NCI-H146 treated with DMSO at 0.1 percent for 48 hours (cell line): ENCODE results near the gene PRKCE.

Source experiments
- DNase-seq: peaks from one replicate; lab custom pipeline; 2025; ENCODE audit not compliant: unreplicated experiment; lab: John Stamatoyannopoulos, UW

Gene PRKCE

DNA sequence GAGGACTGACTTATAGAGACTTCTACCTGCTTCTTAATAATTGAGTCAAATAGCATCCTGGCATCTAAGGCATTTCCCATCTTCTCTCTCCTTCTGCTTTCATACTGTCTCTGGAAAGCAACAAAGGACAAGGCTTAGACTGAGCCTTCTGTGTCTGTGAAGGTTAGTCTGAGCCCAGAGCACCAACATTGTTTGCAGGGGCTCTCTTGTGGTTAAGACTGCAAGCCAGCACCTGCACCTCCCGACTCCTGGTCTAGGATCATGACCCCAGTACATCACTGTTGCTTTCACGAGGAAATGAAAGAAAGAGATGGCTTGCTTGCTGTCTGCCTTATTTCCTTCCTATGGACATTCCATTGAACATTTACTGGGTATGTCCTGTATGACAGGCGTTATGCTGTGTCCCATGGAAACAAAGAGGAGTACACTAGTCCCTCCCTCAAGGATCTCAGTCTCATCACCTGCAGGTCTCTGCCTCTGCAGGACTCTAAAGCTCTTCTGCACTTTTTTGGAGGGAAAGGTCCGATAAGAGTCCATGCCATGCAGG is 330.0 kb downstream of the PRKCE start:
- no peak for DNase-seq

DNA sequence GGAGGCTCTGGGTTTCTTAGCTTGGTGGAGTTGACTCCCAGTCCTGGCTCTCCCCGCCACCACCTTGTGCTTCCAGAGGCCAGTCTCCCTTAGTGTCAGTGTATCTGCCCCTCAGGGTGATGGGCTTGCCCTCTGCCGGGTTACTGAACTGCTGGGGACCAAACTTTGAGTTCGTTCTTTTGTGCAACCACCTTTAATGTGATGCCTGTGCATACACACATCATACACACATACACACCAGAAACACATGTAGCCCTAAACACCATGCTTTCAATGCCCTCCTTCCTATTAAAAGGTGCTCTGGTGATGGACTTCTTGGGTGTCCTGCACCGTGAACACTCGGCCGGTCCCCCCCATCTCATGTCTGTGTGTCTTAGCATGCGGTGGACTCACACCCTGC is 330.6 kb downstream of the PRKCE start:
- no peak for DNase-seq

DNA sequence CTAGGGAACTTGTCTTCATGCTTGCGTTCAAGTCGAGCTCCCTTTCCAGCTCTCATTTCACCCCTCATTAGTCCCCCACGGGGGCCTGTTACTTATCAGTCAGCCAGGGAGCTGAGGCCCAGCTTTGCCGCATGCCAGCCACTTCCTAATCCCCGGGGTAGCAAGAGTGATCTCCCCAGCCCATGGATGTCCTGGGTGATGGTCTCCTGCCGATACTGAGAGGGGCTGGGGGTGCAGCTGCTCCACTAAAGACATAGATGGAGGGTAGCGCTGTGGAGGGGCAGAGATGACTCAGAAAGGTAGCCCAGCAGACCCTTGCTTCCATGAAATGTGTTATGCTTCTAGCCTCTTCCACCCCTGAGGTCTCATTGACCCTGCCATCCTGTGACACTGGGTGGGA is 331.7 kb downstream of the PRKCE start:
- DNase-seq = no peak

DNA sequence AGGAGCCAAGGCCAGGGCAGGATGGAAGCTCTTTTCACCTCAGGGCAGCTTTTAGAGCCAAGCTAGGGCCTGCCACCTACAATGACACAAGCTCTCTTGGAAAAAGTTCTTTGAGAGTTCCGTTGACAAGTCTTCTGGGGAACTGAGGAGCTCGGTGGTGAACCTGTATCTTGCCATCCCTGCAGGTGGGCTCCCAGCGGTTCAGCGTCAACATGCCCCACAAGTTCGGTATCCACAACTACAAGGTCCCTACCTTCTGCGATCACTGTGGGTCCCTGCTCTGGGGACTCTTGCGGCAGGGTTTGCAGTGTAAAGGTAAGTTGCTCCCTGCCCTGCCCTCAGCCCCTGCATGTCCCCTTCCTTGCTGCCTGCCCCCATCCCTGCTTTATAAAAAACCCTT is 332.9 kb downstream of the PRKCE start:
- no peak for DNase-seq

GRCh38 chr2:45984896-45985473 is 333.5 kb downstream of the PRKCE start:
- no peak for DNase-seq

DNA sequence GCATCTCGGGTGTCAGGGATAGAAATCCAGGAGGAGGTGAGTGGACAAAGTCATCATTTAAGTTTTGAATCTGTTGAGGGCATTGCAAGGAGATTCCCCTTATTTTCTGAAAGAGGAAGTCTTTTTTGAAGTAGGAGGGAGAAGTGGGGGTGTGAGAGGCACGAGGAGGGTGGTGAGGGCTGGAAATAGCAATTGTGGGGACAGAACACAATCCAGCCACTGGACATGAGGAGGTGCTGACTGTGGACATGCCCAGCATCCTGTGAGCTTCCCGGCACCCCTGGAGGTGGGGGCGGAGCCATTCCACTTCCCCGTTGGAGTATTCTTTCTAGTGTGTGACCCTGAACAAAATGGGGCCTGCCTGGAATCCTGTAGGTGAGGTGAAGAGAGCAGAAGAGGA is 335.0 kb downstream of the PRKCE start:
- DNase-seq = no peak

DNA sequence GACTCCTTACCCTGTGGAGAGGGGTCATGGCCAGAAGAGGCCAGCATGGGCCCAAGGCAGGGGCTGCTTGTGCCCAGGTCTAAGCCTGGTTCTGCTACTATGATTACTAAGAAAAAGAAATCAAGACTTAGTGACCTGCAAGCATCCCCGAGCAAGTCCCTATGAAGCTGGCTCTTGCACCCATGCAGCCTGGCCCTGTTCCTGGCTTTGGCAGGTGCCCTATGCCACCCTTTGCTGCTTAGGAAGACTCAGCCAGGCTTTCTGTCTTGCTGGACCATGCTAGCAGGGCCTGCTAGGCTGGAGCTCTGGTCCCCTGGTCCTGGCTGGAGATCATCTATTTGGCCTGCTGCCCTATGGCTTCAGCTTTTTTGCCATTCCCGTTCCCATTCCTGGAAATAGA is 336.4 kb downstream of the PRKCE start:
- no peak for DNase-seq

DNA sequence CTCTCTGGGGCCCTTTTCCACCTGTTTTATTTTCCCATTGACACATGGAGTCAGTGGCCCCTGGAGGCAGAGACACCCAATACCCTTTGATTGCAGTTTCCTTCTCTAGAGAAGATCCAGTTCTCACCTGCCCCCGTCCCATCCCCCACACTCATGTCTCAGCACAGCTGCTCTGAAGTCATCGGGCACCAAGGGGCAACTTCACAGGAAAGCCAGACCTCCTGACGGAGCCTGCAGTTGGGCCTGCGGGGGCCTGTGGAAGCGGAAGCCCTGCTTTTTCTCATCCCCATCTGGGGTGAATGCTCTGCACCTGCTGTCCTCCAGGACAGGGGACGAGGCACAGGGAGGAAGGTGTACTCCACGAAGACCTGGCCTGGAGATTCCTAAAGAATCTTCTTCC is 337.4 kb downstream of the PRKCE start:
- no peak for DNase-seq

DNA sequence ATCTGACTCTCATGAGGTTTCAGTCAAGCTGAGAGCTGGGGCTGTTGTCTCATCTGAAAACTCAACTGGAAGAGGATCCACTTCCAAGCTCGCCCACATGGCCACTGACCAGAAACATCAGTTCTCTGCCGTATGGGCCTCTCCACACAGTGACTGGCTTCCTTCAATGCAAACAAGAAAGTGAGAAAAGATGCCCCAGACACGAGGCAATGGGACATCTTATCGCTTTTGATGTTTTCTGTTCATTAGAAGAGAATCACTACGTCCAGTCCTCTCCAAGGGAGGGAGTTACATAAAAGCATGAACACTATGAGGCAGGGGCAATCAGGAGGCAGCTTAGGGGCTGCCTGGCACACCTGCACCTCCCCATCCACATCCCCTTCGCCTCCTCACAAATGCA is 338.7 kb downstream of the PRKCE start:
- no peak for DNase-seq

DNA sequence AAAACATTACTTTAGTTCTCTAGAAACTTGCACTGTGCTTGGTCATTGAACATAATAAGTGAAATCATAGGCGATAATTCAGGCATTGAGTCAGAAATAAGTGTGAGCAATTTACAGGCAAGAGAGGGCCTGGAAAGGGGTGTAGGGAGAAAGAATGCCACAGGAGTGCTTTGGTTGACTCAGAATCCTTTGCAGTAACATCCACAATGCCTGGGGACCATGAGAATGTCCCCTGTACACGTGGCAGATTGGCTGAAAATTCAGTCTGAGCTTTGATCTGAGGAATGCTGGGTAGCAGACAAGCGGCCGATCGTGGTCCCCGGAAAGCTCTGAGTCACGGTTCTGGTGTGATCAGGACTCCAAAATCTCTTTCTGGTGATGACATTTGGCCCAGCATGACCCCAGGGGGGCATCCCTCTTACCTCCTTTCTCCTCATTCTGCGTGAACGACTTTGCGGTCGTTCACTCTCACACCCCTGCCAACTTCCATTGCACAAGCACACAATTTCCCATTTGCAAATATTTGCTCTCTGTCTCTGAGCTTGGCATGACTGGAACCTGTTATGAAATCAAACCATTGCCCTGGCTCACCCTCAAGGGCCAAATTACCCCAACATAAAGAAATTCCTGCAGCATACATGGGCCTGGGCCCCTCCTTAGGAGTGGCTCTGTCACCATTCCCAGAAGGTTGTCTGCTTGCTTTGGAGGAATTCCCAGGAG is 340.7 kb downstream of the PRKCE start:
- DNase-seq = no peak

DNA sequence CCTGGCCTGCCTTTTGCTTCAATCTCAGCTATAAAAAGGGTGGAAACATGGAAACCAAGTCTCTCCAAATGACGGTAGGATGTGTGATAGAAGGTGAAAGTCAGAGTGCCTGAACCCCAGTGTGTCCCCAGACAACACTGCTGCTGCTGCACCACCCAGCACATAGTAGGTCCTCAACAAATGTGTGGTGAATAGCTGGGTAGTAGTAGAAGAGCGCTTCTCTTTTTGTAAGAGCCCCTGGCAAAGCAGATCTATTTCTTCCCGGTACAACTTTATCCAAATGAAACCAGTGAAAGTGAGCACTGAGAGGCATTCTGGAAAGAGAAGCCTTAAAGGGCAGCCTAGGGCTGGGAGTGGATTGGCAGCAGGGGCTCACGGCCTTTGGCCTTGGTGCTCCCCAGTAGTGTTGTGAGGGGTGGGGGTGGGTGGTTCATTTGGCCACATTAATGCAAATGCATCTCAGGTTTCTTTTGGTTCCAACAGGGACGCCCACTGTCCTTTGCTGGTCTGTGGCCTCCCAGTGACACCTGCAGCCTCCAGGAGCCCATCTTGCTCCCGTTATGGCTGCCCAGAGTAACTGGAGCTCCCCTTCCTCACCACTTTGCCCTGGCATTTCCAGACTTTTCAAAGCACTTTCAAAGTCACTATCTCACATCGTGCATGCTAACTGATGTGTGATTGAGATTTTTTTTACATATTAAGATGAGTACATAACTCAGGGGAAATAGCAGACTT is 341.4 kb downstream of the PRKCE start:
- no peak for DNase-seq

GRCh38 chr2:45993476-45993991 is 342.1 kb downstream of the PRKCE start:
- DNase-seq = no peak

- no peak for DNase-seq
These were observed 342.6 kb downstream of the PRKCE start for GRCh38 chr2:45994060-45994459.

- no peak for DNase-seq
These were observed 349.2 kb downstream of the PRKCE start for GRCh38 chr2:46000660-46001059.

DNA sequence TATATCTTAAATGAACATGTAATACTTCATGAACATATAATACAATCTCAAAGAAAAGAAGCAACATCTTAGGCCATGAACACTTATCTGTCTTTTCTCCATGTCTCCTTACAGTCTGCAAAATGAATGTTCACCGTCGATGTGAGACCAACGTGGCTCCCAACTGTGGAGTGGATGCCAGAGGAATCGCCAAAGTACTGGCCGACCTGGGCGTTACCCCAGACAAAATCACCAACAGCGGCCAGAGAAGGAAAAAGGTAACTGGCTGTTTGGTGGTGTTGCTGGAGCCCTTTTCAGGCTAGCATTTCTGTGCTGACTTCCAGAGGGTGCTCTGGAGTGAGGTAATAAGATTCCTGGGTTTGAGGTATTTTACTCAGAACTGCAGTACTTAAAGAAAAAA is 349.8 kb downstream of the PRKCE start:
- DNase-seq = no peak

DNA sequence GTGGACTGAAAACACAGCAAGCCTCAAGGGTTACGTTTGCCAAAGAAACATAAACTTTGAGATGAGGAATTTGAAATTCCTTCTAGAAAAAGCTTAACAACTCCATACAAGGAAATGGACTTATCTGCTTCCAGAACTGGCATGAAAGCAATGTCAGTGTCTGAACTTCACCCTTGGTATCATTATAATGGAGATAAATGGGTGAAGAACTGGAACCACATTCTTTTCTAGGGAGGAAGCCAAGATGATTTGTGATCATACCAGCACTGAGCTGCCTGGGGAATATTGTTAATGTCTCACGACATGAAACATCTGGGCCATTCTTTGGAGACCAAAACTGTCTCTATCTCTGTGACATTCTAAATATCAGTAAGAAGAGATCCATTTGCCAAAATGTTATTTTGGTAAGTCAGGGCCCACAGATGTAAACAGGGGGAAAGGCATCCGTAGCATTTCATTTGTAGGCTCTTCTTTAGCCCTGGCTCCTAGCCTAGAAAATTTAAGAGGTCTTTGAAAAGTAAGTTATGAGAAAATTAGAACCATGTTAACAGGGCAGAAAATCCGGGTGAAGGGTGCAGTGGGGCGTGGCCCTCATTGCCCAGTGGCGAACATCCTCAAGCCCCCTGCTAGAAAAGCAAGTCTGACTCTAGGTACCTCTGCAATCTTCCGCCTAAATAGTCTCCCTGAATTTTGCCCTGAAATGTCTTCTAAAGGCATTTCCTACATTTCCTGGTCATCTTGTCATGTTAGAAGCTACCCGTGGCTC is 350.4 kb downstream of the PRKCE start:
- no peak for DNase-seq

DNA sequence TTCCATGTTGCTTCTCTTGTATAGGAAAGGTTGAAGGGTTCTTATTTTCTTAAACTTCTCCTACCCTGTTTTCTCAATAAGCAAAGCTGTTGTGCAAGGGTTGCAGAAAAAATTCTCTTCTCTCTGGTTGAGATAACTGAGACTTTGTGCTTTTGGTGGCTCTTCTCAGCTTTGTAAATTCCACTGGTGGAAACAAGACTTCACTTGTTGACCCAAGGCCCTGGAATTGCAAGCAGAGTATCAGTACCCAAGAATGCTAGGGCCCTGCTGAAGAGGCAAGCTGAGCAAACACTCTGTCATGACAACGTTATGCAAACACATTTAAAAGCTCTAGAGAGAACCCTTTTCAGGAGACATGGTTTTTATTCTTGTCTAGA is 351.0 kb downstream of the PRKCE start:
- no peak for DNase-seq

- DNase-seq = no peak
These were observed 351.5 kb downstream of the PRKCE start for GRCh38 chr2:46002947-46003346.

DNA sequence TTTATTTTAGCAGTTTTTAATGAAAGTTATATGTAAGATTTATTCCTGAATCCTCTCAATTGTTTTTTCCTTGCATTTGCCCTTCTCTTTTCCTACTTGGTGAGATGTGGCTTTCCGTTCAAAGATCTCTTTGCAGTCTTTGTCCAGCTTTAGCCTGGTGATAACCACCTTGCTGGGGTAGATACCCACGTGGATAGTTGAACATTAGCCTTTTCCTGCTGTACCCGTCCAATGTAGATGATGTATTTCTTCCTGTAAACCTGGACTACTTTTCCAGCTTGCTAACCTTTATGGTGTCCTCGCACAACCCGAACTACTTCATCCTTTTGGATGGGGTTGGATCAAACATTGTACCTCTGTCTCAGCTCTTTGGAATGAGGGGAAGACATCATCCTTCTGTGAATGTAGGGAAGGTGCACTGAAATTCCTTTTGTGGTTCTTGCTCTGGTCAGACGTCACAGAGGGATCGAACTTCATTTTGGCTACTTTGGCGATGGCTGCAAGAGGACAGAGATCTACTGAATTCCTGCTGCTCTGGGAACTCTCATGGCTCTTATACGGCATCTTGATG is 352.5 kb downstream of the PRKCE start:
- no peak for DNase-seq

DNA sequence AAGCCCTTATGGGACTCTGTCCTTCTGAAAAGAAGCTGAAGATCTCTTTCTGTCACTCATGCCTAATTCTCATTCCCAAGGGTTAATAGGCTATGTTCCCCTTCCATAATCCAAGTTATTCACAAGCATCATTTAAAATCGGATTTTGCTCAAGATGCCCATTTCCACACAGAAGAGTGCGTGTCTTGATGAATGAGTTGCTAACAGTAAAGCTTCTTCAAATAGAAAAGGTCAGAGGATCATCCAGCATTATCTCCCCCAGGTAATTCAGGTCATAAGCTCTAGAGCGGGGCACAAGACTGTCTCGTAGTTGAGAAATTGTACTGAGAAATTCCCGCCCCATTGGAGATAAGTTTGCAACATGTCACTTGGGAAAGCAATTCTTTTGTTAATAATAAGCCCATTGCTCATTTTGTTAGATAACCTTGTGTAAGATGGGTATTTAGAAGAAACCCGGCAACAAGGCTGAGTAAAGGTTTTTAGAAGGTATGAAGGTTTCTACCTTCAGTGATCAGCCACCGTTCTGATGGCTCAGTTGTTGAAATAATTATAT is 355.1 kb downstream of the PRKCE start:
- DNase-seq = no peak

DNA sequence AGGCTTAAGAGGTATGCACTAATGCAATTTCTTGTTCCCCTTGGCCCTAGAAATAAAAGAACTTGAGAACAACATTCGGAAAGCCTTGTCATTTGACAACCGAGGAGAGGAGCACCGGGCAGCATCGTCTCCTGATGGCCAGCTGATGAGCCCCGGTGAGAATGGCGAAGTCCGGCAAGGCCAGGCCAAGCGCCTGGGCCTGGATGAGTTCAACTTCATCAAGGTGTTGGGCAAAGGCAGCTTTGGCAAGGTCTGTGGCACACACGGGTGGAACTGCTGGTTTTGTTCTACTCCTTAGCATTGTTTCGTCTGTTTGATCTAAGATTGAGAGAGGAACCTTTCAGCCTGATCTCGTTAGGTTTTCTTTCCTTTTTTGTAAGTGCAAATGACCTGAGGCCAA is 355.9 kb downstream of the PRKCE start:
- no peak for DNase-seq
